Body of pancreas (tissue), 4 donors: ENCODE results near the gene FABP2. TPM values are rescaled to one million over a fixed set of nuclear protein-coding genes. Genes with fewer than 3 reads are reported as not detected.

Source experiments
- ATAC-seq: fragments of 150-250 bp; one replicate; pipeline ENCODE4 v1.9.1; 2016
- DNase-seq, 4 donors: peaks; one replicate each; pipeline ENCODE4 v3.0.0-alpha.2; 2019
- H3K27ac ChIP-seq, 4 donors: fragments of 200-600 bp; sonication (generic); 1 replicate in 3 of 4; 2 replicates in 1 of 4; pipeline versions ENCODE4 v1.5.1 to v1.6.1; 2016 to 2019; ENCODE audit warnings: mild to moderate bottlenecking in 1 of 4, mixed read lengths in 1 of 4, moderate library complexity in 1 of 4
- H3K27me3 ChIP-seq, 2 donors: fragments of 200-600 bp; sonication (generic); one replicate each; pipeline ENCODE4 v1.6.0; 2016; ENCODE audit warnings: mild to moderate bottlenecking in 1 of 2
- H3K36me3 ChIP-seq, 2 donors: fragments of 200-600 bp; sonication (generic); replicated peaks in 1 of 2; 2 replicates each; pipeline ENCODE4 v1.5.1; 2016; ENCODE audit warnings: low read depth in 2 of 2; ENCODE audit not compliant: insufficient read depth in 1 of 2
- H3K4me1 ChIP-seq: fragments of 200-600 bp; sonication (generic); one replicate; pipeline ENCODE4 v1.6.0; 2016
- H3K4me3 ChIP-seq, 2 donors: fragments of 200-600 bp; sonication (generic); 1 replicate in 1 of 2; 2 replicates in 1 of 2; pipeline ENCODE4 v1.5.1; 2016 to 2019
- H3K9me3 ChIP-seq, 3 donors: fragments of 200-600 bp; sonication (generic); 1 replicate in 2 of 3; 2 replicates in 1 of 3; pipeline ENCODE4 v1.5.1; 2016
- POLR2A ChIP-seq, 3 donors: fragments of 450-650 bp; IDR thresholded peaks; one replicate each; pipeline ENCODE4 v1.6.1; 2016; ENCODE audit warnings: antibody characterized with exemption in 3 of 3, mild to moderate bottlenecking in 2 of 3
- WGBS, 2 donors: methylation state at CpG; one replicate each; pipeline ENCODE4 v1.1.5; 2017; 5-methylcytosine and 5-hydroxymethylcytosine counted together
- intact Hi-C: fragments of 100-400 bp; cut with DNase I; formaldehyde crosslinking; loops from one replicate; pipeline ENCODE4 v1.15.1; 2023
- small RNA-seq: library from RNA; depleted of rRNA; stranded (forward); fragments of <200 nt; gene quantifications from one replicate; pipeline ENCODE3, GENCODE V24; 2016
- total RNA-seq, 2 donors: library from RNA; depleted of rRNA; stranded (reverse); fragments of >200 nt; gene quantifications; one replicate each; pipeline ENCODE4 v1.1.0, GENCODE V29; 2016
- TF ChIP-seq, protein P1 (sequence below), 7 experiments: fragments of 450-650 bp in 4 of 7; fragments of 200-600 bp in 3 of 7; sonication (generic) in 3 of 7; IDR thresholded peaks; one replicate each; pipeline ENCODE4 v1.5.1; 2016 to 2019; ENCODE audit warnings: antibody characterized with exemption in 7 of 7

FABP2 gene
- total RNA-seq, 2 donors from 2014 or later: not detected

DNA sequence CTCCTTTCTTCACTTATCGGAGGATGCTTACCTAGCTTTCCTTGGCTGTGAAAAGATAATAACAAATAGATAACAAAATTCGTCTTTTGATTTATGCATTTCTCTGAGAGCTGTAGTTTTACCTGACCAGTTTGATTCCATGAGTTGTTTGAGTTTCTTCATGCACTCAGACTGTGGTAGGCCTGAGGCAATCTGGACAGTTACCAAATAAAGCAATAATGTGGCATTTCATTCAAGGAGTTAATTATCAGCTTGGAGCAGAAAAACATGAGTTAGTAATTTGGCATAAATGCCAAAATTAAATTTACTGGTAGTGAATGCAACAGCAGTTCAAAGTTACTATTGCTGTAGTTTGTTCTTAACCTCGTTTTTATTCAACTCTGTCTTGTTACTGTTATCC is 53.5 kb downstream of the FABP2 start:
- TF ChIP-seq POLR2A (IDR thresholded peaks at IDR 0.05): no peak
- TF ChIP-seq, protein P1, sequence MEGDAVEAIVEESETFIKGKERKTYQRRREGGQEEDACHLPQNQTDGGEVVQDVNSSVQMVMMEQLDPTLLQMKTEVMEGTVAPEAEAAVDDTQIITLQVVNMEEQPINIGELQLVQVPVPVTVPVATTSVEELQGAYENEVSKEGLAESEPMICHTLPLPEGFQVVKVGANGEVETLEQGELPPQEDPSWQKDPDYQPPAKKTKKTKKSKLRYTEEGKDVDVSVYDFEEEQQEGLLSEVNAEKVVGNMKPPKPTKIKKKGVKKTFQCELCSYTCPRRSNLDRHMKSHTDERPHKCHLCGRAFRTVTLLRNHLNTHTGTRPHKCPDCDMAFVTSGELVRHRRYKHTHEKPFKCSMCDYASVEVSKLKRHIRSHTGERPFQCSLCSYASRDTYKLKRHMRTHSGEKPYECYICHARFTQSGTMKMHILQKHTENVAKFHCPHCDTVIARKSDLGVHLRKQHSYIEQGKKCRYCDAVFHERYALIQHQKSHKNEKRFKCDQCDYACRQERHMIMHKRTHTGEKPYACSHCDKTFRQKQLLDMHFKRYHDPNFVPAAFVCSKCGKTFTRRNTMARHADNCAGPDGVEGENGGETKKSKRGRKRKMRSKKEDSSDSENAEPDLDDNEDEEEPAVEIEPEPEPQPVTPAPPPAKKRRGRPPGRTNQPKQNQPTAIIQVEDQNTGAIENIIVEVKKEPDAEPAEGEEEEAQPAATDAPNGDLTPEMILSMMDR (IDR thresholded peaks at IDR 0.05): no peak
- intact Hi-C loops: no loop called here
- no peaks in the 10 kb centered on the region for H3K27me3 ChIP-seq
- H3K9me3 ChIP-seq: no peaks in the 10 kb centered on the region
- H3K36me3 ChIP-seq: peaks cover 0 to 11% of the 10 kb centered on the region in 2 donors
- ATAC-seq (no peak), DNase-seq (no peak)
- WGBS, 2 donors: 60 to 72% methylated on average over 3 of the region's 3 CpGs
- H3K4me3 ChIP-seq: no peak overlapping the region
- no peak overlapping the region for H3K27ac ChIP-seq
- no peaks in the 10 kb centered on the region for H3K4me1 ChIP-seq

Small RNA genes lying within 50 kb of the gene (small RNA-seq; reads per million reads assigned to genes)
- gene RNU4-33P: not detected

Other genes with a start within 250 kb of the FABP2 start
- gene MYOZ2, start 186.3 kb downstream of the FABP2 start, total RNA-seq: not detected
- 10 to 100 TPM; 47.5 to 77.6 TPM for gene USP53, start 109.4 kb downstream of the FABP2 start, total RNA-seq